GM06990 (cell line): ENCODE measurements around the gene RRM2.
A peak's percentile ranks its signal among the peaks of the same experiment; 100 is the strongest.

Experiments used
- DNase-seq: peaks from one replicate; pipeline ENCODE4 v3.0.0-alpha.2; 2011; ENCODE audit not compliant: insufficient read length; ENCODE audit errors: extremely low read depth
- H3K27me3 ChIP-seq: replicated peaks from 2 replicates; pipeline ENCODE4 v1.6.0; 2011; ENCODE audit warnings: low read length; ENCODE audit not compliant: control insufficient read depth, insufficient read depth
- H3K36me3 ChIP-seq: 2 replicates; pipeline ENCODE4 v1.5.1; 2011; ENCODE audit warnings: low read length; ENCODE audit not compliant: control insufficient read depth, insufficient read depth
- H3K4me3 ChIP-seq: replicated peaks from 2 replicates; pipeline ENCODE4 v1.5.1; 2011; ENCODE audit warnings: low read depth, mild to moderate bottlenecking, control low read depth, low read length
- CTCF ChIP-seq: IDR thresholded peaks from 2 replicates; pipeline ENCODE4 v1.5.1; 2011; ENCODE audit warnings: low read length, control low read depth, mild to moderate bottlenecking, inconsistent platforms; ENCODE audit not compliant: insufficient read depth, poor library complexity, severe bottlenecking

RRM2 gene

GRCh38 chr2:10162586-10163497, 40.3 kb downstream of the RRM2 start:
- DNase-seq, result no peak
- H3K36me3 ChIP-seq, result no peaks in the 10 kb centered on the region
- TF ChIP-seq CTCF, result peak; percentile 26

GRCh38 chr2:10163498-10164486, 41.3 kb downstream of the RRM2 start:
- no peak for DNase-seq
- TF ChIP-seq CTCF, result no peak
- H3K36me3 ChIP-seq, result no peaks in the 10 kb centered on the region
- H3K4me3 ChIP-seq, result no peak overlapping the region
- no peaks in the 10 kb centered on the region for H3K27me3 ChIP-seq

More at GRCh38 chr2:10162586-10163497, 40.3 kb downstream of the RRM2 start:
- no peaks in the 10 kb centered on the region for H3K27me3 ChIP-seq
- no peak overlapping the region for H3K4me3 ChIP-seq

GRCh38 chr2:10164601-10165000, 42.1 kb downstream of the RRM2 start:
- Histone ChIP-seq H3K4me3 (no peak overlapping the region), H3K36me3 (no peaks in the 10 kb centered on the region), H3K27me3 (no peaks in the 10 kb centered on the region)
- TF ChIP-seq CTCF, result no peak
- DNase-seq, result no peak

GRCh38 chr2:10165282-10165681, 42.7 kb downstream of the RRM2 start:
- no peaks in the 10 kb centered on the region for H3K27me3 ChIP-seq
- no peaks in the 10 kb centered on the region for H3K36me3 ChIP-seq
- TF ChIP-seq CTCF, result no peak
- no peak overlapping the region for H3K4me3 ChIP-seq
- DNase-seq, result no peak

- DNase-seq, result no peak
- Histone ChIP-seq H3K27me3 (no peaks in the 10 kb centered on the region), H3K36me3 (no peaks in the 10 kb centered on the region), H3K4me3 (no peak overlapping the region)
- no peak for TF ChIP-seq CTCF
Measured at GRCh38 chr2:10165861-10166675, 43.5 kb downstream of the RRM2 start.
